Limb (tissue), 2 donors: Measurements from ENCODE around the gene KCNA3.
"Not testable (repeated sequence)": the region's sequence is repeated elsewhere in the genome, so short reads cannot be mapped to it uniquely, and the experiment has no call there.

Experiments
- DNase-seq, 2 donors: peaks; one replicate each; pipeline ENCODE4 v3.0.0-alpha.2; 2016; ENCODE audit errors: extremely low spot score in 2 of 2

The KCNA3 gene

GRCh38 chr1:110680036-110680735 lies 5.4 kb upstream of the KCNA3 start:
- no peak for DNase-seq

- DNase-seq = no peak
Observed at GRCh38 chr1:110677526-110677925, 2.8 kb upstream of the KCNA3 start.

GRCh38 chr1:110676970-110677369 lies 2.2 kb upstream of the KCNA3 start:
- no peak for DNase-seq

- DNase-seq = peak in 1 of 2 donors; percentile 37
Observed at GRCh38 chr1:110675060-110675791, 486 bp upstream of the KCNA3 start.

GRCh38 chr1:110673805-110674336 lies 869 bp downstream of the KCNA3 start:
- no peak for DNase-seq

- no peak for DNase-seq
Observed at GRCh38 chr1:110673197-110673701, 1.5 kb downstream of the KCNA3 start.

- no peak for DNase-seq
Observed at GRCh38 chr1:110672753-110673108, 2.0 kb downstream of the KCNA3 start.

GRCh38 chr1:110672001-110672752 lies 2.6 kb downstream of the KCNA3 start:
- peak in 1 of 2 donors; percentile 47 for DNase-seq

- DNase-seq = no peak
Observed at GRCh38 chr1:110671361-110671760, 3.4 kb downstream of the KCNA3 start.

GRCh38 chr1:110668549-110668948 lies 6.2 kb downstream of the KCNA3 start:
- no peak for DNase-seq

- no peak for DNase-seq
Observed at GRCh38 chr1:110667776-110668175, 7.0 kb downstream of the KCNA3 start.

- no peak for DNase-seq
Observed at GRCh38 chr1:110663241-110663640, 11.5 kb downstream of the KCNA3 start.

GRCh38 chr1:110659559-110659958 lies 15.2 kb downstream of the KCNA3 start:
- not testable (repeated sequence) for DNase-seq

- no peak for DNase-seq
Observed at GRCh38 chr1:110657351-110657750, 17.4 kb downstream of the KCNA3 start.

- DNase-seq = no peak
Observed at GRCh38 chr1:110650609-110651008, 24.1 kb downstream of the KCNA3 start.

GRCh38 chr1:110648417-110648816 lies 26.3 kb downstream of the KCNA3 start:
- DNase-seq = no peak

GRCh38 chr1:110647254-110647891 lies 27.4 kb downstream of the KCNA3 start:
- DNase-seq = no peak

- no peak for DNase-seq
Observed at GRCh38 chr1:110645821-110646735, 28.7 kb downstream of the KCNA3 start.

- no peak for DNase-seq
Observed at GRCh38 chr1:110645211-110645610, 29.5 kb downstream of the KCNA3 start.

- no peak for DNase-seq
Observed at GRCh38 chr1:110643879-110644472, 30.8 kb downstream of the KCNA3 start.
